ENCODE data around the gene FAM98B. TPM values are rescaled to one million over a fixed set of nuclear protein-coding genes. Genes with fewer than 3 reads are reported as not detected.
A peak's percentile ranks its signal among the peaks of the same experiment; 100 is the strongest.

FAM98B gene
- total RNA-seq, 2 donors from 2014 or later = 23.8 to 40.3 TPM

DNA sequence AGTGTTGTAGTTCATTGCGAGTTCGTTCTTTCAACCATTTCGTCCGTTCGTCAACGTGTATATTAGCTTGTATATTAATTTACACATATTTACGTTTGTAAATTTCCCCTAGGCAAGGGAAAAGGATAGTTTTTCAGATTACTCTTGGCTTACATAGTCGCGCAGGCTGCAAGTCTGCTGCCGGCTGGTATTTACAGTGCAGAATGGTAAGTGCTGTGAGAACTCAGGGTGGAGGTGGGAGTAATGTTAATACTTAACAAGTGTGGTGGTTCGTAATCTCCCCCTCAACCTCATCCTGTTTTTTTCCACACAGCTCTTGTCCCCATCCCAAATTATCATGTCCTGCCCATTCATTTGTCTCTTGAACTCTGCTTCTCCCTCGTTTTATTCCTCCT is 766 bp downstream of the FAM98B start:
- DNase-seq (ENCODE audit: low spot score in 2 of 2) (no peak), ATAC-seq (peak in 1 of 2 donors; percentile 7)
- H3K9me3 Mint-ChIP-seq = no peaks in the 10 kb centered on the region
- H3K27ac Mint-ChIP-seq = peak overlapping the region; percentile 96 to 99
- H3K36me3 Mint-ChIP-seq = peaks cover 0 to 14% of the 10 kb centered on the region in 2 donors

DNA sequence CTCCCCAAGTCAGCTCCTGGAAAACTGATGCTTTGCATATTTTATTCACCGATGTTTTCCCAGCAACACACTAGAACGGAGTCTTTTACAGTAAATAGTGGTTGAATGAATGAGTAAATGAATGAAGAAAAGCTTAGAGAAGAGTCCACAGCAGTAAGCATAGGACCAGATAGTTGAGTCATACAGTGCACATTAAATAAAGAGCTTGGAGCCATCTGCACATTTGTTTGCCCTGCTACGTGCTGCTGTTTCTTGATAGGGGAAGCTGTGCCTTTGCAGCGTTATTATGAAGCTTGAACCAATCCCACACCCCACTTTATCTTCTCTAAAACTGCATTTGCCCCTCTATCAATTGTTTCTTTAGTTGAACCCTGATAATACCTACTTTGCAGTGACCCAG is 1.2 kb downstream of the FAM98B start:
- DNase-seq (ENCODE audit: low spot score in 2 of 2) (no peak), ATAC-seq (peak in 1 of 2 donors; percentile 27)
- Mint-ChIP-seq H3K36me3 (peaks cover 0 to 14% of the 10 kb centered on the region in 2 donors), H3K27ac (peak overlapping the region; percentile 96 to 99), H3K9me3 (no peaks in the 10 kb centered on the region)

DNA sequence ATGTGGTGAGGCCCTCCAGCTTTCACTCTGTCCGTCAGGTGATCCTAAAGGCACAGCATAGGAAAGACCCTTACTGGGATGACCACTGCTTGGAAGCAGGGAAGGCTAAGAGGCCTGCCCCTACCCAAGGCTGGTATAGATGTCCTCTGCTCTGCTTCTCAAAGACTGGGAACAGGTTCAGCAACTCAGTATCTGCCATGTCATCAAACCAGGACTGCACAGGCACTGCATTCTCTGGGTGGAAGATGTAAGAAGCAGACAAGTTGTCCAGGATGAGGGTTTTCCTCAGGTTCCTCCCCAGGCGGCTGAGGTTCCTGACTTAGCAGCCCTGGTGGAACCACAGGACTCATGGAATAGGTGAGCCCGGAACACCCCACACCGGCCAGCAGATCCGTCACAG is 4.7 kb downstream of the FAM98B start:
- Mint-ChIP-seq H3K27ac (no peak overlapping the region), H3K9me3 (no peaks in the 10 kb centered on the region), H3K36me3 (peaks cover 0 to 14% of the 10 kb centered on the region in 2 donors)
- no peak for ATAC-seq
- DNase-seq (ENCODE audit: low spot score in 2 of 2) = no peak

DNA sequence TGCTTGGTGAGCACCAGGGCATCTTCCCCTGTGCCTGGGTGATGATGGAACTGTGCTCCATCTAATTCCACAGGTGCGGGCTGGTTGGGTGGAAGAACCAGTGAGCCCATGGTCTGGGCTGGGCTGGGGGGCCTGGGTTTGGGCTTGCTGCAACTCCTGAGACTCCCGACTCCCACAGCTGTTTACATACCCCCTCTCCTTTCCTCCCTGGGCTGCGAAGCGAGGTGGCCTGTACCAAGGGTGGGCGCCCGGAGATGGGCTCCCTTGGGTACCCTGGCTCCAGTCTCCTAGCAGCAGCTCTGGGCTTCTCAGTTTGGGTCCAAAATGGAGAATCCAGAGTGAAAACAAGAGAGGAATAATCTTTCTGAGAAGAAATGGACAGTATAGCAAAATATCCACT is 5.6 kb downstream of the FAM98B start:
- Mint-ChIP-seq H3K36me3 (peaks cover 0 to 8% of the 10 kb centered on the region in 2 donors), H3K9me3 (no peaks in the 10 kb centered on the region), H3K27ac (no peak overlapping the region)
- DNase-seq (ENCODE audit: low spot score in 2 of 2) = no peak
- ATAC-seq = no peak

DNA sequence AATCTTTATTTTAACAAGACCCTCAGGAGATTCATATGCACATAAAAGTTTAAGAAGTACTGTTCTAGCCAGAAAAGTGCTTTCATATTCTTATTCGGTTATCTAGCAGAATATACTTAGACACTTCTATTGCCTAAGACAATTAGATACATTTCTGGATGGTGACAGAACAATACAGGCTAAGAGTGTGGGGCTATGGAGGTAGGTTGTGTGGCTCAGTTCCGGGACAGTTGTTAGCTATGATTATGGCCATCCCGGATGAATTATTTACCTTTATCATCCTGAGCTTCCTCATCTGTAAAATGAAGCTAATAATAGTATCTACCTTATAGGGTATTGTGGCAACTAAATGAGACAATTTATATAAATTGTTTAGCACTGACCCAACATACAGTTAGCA is 6.6 kb downstream of the FAM98B start:
- H3K27ac Mint-ChIP-seq = no peak overlapping the region
- ATAC-seq (no peak), DNase-seq (ENCODE audit: low spot score in 2 of 2) (no peak)
- no peaks in the 10 kb centered on the region for H3K36me3 Mint-ChIP-seq
- no peaks in the 10 kb centered on the region for H3K9me3 Mint-ChIP-seq

DNA sequence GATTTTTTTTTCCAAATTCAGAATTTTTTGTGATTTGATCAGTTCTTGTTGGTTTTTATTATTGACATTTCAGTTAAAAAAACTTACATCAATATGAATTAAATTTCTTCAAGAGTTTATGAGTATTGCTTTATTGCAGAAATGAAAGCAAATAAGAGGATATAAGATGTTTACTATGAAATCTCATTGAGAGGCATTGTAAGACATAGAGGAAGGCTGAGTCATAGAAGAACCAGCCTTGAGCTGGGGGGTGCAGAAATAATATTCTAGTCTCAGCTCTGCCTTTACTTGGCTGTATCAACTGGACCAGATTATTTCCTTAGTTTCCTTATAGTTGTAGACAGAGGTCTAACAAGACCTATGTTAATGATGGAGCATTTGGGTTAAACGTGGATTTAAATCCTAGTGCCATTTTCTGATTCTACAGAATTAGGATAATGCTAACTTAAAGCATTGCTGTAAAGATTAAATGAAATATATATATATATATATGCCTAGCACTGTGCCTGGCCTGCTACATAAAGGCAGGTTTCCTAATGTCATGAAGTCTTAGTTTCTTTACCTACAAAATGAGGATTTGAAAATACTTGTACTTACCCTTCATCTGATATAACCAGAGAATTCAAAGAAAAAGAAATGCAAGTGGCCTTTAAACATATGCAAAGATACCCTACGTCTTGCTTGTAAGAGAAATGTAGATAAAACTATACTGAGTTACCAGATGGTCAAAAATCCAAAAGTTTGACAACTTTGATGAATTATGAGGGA is 7.3 kb downstream of the FAM98B start:
- DNase-seq (ENCODE audit: low spot score in 2 of 2) = no peak
- ATAC-seq = peak in 1 of 2 donors; percentile 43
- no peaks in the 10 kb centered on the region for H3K36me3 Mint-ChIP-seq
- no peaks in the 10 kb centered on the region for H3K9me3 Mint-ChIP-seq
- no peak overlapping the region for H3K27ac Mint-ChIP-seq

DNA sequence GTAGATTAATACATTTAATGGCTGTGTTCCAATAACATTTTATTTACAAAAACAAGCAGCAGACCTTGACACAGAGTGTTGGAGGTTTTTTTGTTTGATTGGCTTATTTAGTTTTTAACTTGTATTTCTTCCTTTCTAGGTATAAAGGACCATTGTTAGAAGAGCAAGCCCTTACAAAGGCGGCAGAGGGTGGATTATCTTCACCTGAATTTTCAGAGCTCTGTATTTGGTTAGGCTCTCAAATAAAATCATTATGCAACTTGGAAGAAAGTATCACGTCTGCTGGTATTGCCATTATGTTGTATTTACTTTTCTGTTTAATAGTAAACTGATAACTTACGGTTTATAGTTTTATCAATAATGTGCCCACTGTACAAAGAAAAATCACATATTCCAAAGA is 10.0 kb downstream of the FAM98B start:
- Mint-ChIP-seq H3K36me3 (no peaks in the 10 kb centered on the region), H3K9me3 (no peaks in the 10 kb centered on the region), H3K27ac (no peak overlapping the region)
- ATAC-seq = no peak
- no peak for DNase-seq (ENCODE audit: low spot score in 2 of 2)

DNA sequence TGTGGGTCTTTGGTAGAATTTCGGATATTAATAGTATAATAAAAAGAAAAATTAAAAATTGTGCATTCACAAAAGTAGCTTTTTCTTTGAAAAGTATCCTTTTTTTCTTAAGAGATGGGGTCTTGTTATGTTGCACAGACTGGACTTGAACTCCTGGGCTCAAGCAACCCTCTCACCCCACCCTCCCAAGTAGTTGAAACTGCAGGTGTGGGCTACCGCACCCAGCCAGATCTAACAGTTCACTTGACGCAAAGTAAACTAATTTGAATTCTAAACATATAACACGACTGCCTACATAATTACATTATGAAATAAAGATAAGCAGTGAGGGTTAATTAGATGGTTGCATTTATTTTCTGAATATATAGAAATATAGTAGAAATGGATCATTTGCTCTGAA is 10.7 kb downstream of the FAM98B start:
- no peaks in the 10 kb centered on the region for H3K9me3 Mint-ChIP-seq
- no peaks in the 10 kb centered on the region for H3K36me3 Mint-ChIP-seq
- ATAC-seq (no peak), DNase-seq (ENCODE audit: low spot score in 2 of 2) (no peak)
- peak overlapping the region in 1 of 2 donors; percentile 10 for H3K27ac Mint-ChIP-seq

DNA sequence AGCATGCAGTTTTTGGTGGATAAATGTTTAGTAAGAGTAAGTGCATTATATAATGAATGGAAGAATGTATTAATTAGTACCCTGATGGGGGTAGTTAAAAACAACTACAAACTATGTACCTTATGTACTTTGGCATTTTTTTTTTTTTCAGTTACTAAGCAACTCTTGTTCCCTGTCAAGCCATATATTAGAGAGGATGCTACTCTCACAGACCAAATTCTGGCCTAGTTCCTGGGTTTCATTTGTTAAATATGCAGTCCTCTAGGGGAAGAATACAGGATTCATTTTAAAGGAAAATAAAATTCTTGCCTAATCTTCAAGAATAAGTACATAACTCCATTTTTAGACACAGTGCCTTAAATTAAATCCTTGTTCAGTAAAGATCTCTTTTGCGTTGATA is 16.9 kb downstream of the FAM98B start:
- ATAC-seq (no peak), DNase-seq (ENCODE audit: low spot score in 2 of 2) (no peak)
- H3K27ac Mint-ChIP-seq = no peak overlapping the region

DNA sequence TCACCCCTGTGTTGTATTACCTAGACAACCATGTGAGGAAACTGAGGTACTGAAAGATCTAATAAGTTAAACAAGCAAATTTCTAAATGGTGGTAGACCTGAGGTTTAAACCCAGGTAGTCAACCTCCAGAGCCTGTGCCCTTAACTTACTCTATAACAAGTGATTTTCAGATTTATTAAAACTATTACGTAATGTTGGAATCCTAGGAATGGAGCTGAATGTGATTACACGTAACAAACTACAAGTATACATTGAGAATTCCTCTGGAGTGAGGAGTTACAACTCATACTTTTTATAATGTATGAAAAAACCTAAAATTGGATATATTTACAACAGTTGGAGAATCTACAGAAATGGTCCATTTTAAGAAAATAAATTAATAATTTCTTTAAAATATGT is 18.0 kb downstream of the FAM98B start:
- Mint-ChIP-seq H3K36me3 (peaks cover 8 to 15% of the 10 kb centered on the region in 2 donors), H3K27ac (no peak overlapping the region), H3K9me3 (no peaks in the 10 kb centered on the region)
- DNase-seq (ENCODE audit: low spot score in 2 of 2) (no peak), ATAC-seq (no peak)

More for the DNA sequence above, 16.9 kb downstream of the FAM98B start:
- H3K9me3 Mint-ChIP-seq = no peaks in the 10 kb centered on the region
- peaks cover 8 to 15% of the 10 kb centered on the region in 2 donors for H3K36me3 Mint-ChIP-seq

DNA sequence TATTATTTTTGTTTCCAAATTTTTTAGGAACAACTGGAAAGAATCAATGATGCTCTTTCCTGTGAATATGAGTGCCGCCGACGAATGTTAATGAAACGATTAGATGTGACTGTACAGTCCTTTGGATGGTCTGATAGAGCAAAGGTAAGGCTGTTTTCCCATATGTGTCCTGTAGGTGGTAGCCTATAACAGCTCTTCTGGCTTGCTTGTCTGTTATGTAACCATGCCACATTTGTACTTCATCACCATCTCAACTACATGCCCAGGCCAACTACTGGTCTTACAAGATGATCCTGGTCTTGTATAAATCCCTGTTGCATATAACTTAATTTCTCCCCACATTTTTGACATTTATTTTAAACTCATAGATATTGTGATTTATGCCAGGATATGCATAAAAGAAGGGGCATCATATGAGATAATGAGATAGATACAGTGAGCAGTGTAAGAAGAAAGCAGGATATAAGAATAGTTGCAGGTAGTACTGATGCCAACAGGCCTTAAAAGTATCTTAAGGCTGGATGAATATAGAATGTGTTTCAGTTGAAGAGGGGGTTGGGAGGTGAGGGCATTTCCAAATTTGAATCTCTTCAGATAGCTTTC is 20.3 kb downstream of the FAM98B start:
- ATAC-seq = peak; percentile 77 to 90
- Mint-ChIP-seq H3K27ac (peak overlapping the region in 1 of 2 donors; percentile 34), H3K9me3 (no peaks in the 10 kb centered on the region), H3K36me3 (peaks cover 8 to 15% of the 10 kb centered on the region in 2 donors)
- DNase-seq (ENCODE audit: low spot score in 2 of 2) = peak in 1 of 2 donors; percentile 21

DNA sequence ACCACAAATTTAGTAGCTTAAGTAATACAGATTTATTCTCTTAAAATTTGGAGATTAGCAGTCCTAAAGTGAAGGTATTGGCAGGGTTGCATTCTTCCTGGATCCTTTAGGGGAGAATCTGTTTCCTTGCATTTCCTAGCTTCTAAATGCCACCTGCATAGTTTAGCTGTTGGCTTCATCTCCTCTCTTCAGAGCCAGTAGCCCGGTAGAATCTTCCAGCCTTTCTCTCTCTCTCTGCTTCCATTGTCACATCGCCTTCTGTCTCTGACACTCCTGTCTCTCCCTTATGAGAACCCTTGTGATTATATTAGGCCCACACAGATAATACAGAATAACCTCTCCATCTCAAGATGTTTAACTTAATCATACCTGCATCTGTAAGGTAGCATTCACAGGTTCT is 21.4 kb downstream of the FAM98B start:
- H3K36me3 Mint-ChIP-seq = peaks cover 8 to 15% of the 10 kb centered on the region in 2 donors
- ATAC-seq = no peak
- no peaks in the 10 kb centered on the region for H3K9me3 Mint-ChIP-seq
- H3K27ac Mint-ChIP-seq = no peak overlapping the region
- no peak for DNase-seq (ENCODE audit: low spot score in 2 of 2)

DNA sequence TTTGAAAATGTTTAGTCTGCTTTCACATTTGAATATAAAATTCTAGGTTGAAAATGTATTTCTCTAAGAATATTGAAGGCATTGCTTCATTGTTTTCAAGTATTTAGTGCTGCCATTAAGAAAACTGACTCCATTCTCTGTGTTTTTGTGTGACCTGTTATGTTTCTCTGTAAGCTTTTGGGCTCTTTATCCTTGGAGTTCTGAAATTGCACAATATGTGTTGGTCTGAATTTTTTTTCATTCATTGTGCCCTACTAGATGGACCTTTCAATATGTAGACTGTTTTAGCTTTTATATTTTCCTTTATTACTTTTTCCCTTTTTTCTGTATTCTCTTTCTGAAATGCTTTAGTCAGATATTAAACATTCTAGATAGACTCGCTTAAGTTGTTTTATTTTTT is 22.2 kb downstream of the FAM98B start:
- Mint-ChIP-seq H3K9me3 (no peaks in the 10 kb centered on the region), H3K27ac (no peak overlapping the region), H3K36me3 (peaks cover 10 to 16% of the 10 kb centered on the region in 2 donors)
- DNase-seq (ENCODE audit: low spot score in 2 of 2) (no peak), ATAC-seq (no peak)

DNA sequence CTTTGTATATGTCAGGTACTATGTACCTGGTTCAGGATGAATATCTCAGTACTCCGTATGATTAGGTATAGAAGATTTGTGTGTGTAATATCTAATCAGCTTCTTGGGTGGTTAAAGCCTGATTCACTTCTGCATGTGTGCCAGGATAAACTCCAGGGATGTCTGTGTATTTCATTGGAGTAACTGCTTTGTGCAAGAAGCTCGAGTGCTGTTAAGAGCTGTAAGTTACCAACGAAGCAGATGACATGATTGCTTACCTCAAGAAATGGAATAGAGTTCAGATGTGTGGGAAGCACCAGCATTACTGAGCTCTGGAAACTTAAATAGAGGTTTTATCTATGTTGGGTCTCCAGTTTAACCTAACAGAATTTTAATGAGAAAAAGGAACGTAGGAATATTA is 23.7 kb downstream of the FAM98B start:
- ATAC-seq (no peak), DNase-seq (ENCODE audit: low spot score in 2 of 2) (no peak)
- Mint-ChIP-seq H3K27ac (no peak overlapping the region), H3K9me3 (no peaks in the 10 kb centered on the region), H3K36me3 (peaks cover 12 to 30% of the 10 kb centered on the region in 2 donors)

DNA sequence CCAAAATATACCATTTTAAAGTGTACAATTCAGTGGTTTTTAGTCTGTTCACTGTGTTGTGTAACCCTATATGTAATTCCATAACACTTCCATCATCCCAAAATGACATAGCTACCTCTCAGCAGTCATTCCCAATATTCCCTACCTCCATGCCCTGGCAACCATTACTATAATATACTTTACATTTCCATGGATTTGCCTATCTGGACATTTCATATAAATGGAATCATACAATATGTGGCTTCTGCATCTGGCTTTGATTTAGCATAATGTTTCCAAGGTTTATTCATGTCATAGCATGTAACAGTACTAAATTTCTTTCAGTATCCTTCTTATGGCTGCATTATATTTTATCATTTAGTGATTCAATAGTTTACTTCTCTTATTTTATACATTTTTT is 25.3 kb downstream of the FAM98B start:
- Mint-ChIP-seq H3K27ac (no peak overlapping the region), H3K36me3 (peaks cover 11 to 27% of the 10 kb centered on the region in 2 donors), H3K9me3 (no peaks in the 10 kb centered on the region)
- no peak for ATAC-seq
- no peak for DNase-seq (ENCODE audit: low spot score in 2 of 2)

DNA sequence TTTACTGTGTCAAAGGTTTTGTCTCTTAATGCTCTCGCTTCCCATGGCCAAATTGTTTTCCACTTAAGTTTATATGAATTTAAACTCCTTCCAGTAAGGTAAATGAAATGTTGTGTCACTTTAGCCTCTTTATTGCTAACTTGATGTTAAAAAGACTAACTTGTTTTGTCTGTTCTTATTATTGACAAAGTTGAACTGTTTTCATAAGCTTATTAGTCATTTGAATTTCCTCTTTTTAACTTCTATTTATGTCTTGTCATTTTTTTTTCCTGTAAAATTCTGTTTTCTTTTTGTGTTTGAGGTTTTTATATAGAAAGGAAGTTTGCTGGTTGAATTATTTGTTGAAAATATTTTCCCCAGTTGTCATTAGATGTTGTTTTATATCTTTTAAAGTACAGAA is 25.8 kb downstream of the FAM98B start:
- ATAC-seq = no peak
- Mint-ChIP-seq H3K36me3 (peaks cover 6 to 23% of the 10 kb centered on the region in 2 donors), H3K9me3 (no peaks in the 10 kb centered on the region), H3K27ac (no peak overlapping the region)
- DNase-seq (ENCODE audit: low spot score in 2 of 2) = no peak

DNA sequence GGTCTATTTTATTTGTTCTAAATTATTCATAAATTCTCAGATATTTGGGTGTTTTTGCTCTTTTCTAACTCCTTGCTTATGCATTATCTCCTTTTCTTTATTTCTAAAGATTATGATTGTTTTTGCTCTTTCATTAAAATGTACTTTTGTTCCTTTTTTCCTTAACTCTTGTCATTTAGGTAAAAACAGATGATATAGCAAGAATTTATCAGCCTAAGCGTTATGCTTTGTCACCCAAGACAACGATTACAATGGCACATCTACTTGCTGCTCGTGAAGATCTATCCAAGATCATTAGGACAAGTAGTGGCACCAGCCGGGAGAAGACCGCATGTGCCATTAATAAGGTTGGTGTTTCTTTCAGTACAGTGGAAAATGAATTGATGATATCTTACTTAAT is 27.2 kb downstream of the FAM98B start:
- Mint-ChIP-seq H3K9me3 (no peaks in the 10 kb centered on the region), H3K36me3 (peaks cover 4 to 20% of the 10 kb centered on the region in 2 donors), H3K27ac (peak overlapping the region; percentile 33 to 57)
- no peak for DNase-seq (ENCODE audit: low spot score in 2 of 2)
- ATAC-seq = no peak

DNA sequence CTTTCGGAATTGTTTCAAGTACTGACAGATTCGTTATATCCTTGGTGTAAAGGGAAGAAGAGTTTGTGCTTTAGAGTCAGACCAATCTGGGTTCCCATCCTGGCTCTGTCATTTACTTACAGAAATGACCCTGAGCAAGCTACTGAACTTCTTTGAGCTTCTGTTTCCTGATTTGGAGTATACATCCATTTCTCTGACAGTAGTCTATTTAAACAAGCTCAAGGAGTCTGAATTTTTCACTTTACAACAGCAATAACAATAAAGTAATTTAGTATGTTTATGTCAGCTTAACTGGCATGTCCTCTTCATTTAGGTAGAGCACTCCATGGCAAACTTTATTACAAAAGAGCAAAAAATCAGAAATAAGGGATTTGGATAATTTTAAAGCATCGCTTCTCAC is 27.8 kb downstream of the FAM98B start:
- no peak for ATAC-seq
- no peaks in the 10 kb centered on the region for H3K9me3 Mint-ChIP-seq
- peaks cover 4 to 23% of the 10 kb centered on the region in 2 donors for H3K36me3 Mint-ChIP-seq
- DNase-seq (ENCODE audit: low spot score in 2 of 2) = no peak
- H3K27ac Mint-ChIP-seq = peak overlapping the region in 1 of 2 donors; percentile 57

Data from activated naive CD4-positive, alpha-beta T cell treated with anti-CD3 and anti-CD28 coated beads, Interleukin-2, amount 50 U/mL, for 72 hours (primary cell).